ENCODE results near the gene PARD6G. TPM values are rescaled to one million over a fixed set of nuclear protein-coding genes. Genes with fewer than 3 reads are reported as not detected.

Gene PARD6G
- total and polyA plus RNA-seq, 2 of the 8 experiments (the other 6 are each of a cell fraction or from before 2014, with no cell fraction given): 11.3 to 17.9 TPM

- no peak overlapping the region for H4K91ac ChIP-seq (replicated peaks; ENCODE audit: insufficient read length, low read length)
- TF ChIP-seq RXRA (IDR thresholded peaks at IDR 0.05; ENCODE audit: insufficient read depth, low read depth, low read length): no peak
- TF ChIP-seq GTF2F1 (IDR thresholded peaks at IDR 0.05; ENCODE audit: borderline replicate concordance, low read depth, low read length): no peak
- no peak for TF ChIP-seq RFX5 (IDR thresholded peaks at IDR 0.05; ENCODE audit: borderline replicate concordance, low read depth, low read length)
- TF ChIP-seq TAF7 (optimal IDR thresholded peaks at IDR 0.05; ENCODE audit: borderline replicate concordance, low read depth, low read length): no peak
- no peak for TF ChIP-seq KDM4A (IDR thresholded peaks at IDR 0.05; ENCODE audit: low read depth, low read length, severe bottlenecking)
- no peak for TF ChIP-seq BACH1 (IDR thresholded peaks at IDR 0.05; ENCODE audit: low read length)
- no peak for TF ChIP-seq CEBPB (IDR thresholded peaks at IDR 0.05; ENCODE audit: low read depth, low read length)
- no peak for TF ChIP-seq FOSL1 (IDR thresholded peaks at IDR 0.05; ENCODE audit: insufficient read depth, low read depth, low read length)
- no peak for TF ChIP-seq EZH2 (IDR thresholded peaks at IDR 0.05; ENCODE audit: low read depth, low read length, severe bottlenecking)
- no peak for TF ChIP-seq KDM1A (IDR thresholded peaks at IDR 0.05; ENCODE audit: borderline replicate concordance, low read length)
- TF ChIP-seq POLR2AphosphoS5 (IDR thresholded peaks at IDR 0.05; ENCODE audit: low read depth, low read length): no peak
- TF ChIP-seq USF2 (IDR thresholded peaks at IDR 0.05; ENCODE audit: low read length): no peak
- TF ChIP-seq CHD2 (IDR thresholded peaks at IDR 0.05; ENCODE audit: low read length): no peak
- no peak overlapping the region for H3K4me2 ChIP-seq (ENCODE audit: insufficient read depth in 1 of 2, low read depth in 2 of 2, low read length in 2 of 2)
- H2BK5ac ChIP-seq (ENCODE audit: low read depth, low read length): no peak overlapping the region
- no peak overlapping the region for H2BK12ac ChIP-seq (ENCODE audit: low read depth, low read length)
- no peak overlapping the region for H3K27ac ChIP-seq (ENCODE audit: low read depth, low read length)
- DNase-seq (ENCODE audit: low read depth in 1 of 2, low spot score in 2 of 2) (no peak), FAIRE-seq (no peak)
- 82% methylated on average over 13 of the region's 13 CpGs; no CpG with 5 or more reads in 1 of the 2 experiments for WGBS, 2 experiments (ENCODE audit: extremely low coverage in 1 of 2, insufficient coverage in 1 of 2, insufficient read length in 1 of 2, insufficient replicate concordance in 2 of 2, low coverage in 1 of 2, low lambda C conversion rate in 2 of 2, missing lambda C conversion rate in 1 of 2)
- no peak overlapping the region for H3K23ac ChIP-seq (ENCODE audit: insufficient read length)
- CTCF ChIA-PET (ENCODE audit: partially characterized antibody): interaction anchor here (1.0 to 10.1 kb wide), 7 partner anchors 10 to 92 kb away, joined by 3 to 124 read pairs (median 4); no protein-coding TSS in a partner anchor
- H3K9ac ChIP-seq (replicated peaks in 1 of 4; ENCODE audit: extremely low read depth in 1 of 4, low read depth in 3 of 4, low read length in 3 of 4): no peak overlapping the region
- H3K36me3 ChIP-seq (ENCODE audit: control insufficient read depth in 2 of 4, insufficient read depth in 4 of 4, low read length in 3 of 4): no peaks in the 10 kb centered on the region; a peak in 1 of 8 replicates
- no peaks in the 10 kb centered on the region for H3K4me1 ChIP-seq (replicated peaks in 1 of 4; ENCODE audit: control insufficient read depth in 3 of 4, insufficient read depth in 4 of 4, low read length in 3 of 4)
- no peak overlapping the region for H2BK120ac ChIP-seq (replicated peaks; ENCODE audit: low read depth, low read length)
- no peaks in the 10 kb centered on the region for H3K9me3 ChIP-seq (ENCODE audit: insufficient read depth in 2 of 2, low read depth in 1 of 2, low read length in 1 of 2)
- no peak overlapping the region for H2AK5ac ChIP-seq (ENCODE audit: low read depth, low read length)
- H2AFZ ChIP-seq (ENCODE audit: low read length): no peak overlapping the region
- peaks cover 0 to 10% of the 10 kb centered on the region in 2 experiments for H4K20me1 ChIP-seq (replicated peaks in 1 of 2; ENCODE audit: control insufficient read depth in 1 of 2, insufficient read depth in 2 of 2, low read length in 2 of 2)
- no peaks in the 10 kb centered on the region; the same call in 1 of the 2 replicates for H3K79me1 ChIP-seq (ENCODE audit: low read depth, low read length)
- H3K4ac ChIP-seq (replicated peaks; ENCODE audit: insufficient read length, low read depth, low read length): no peak overlapping the region
- H4K5ac ChIP-seq (ENCODE audit: insufficient read length, low read depth, low read length): no peak overlapping the region
- H3K56ac ChIP-seq (replicated peaks; ENCODE audit: insufficient read length, low read depth, low read length): no peak overlapping the region
- H2BK15ac ChIP-seq (ENCODE audit: low read length): no peak overlapping the region
- no peak overlapping the region for H3K18ac ChIP-seq (ENCODE audit: extremely low read depth, low read length)
- H4K8ac ChIP-seq (ENCODE audit: extremely low read depth, insufficient read depth, low read length): no peak overlapping the region
- no peak overlapping the region for H3K4me3 ChIP-seq (ENCODE audit: extremely low read depth in 1 of 4, insufficient read depth in 2 of 4, low read depth in 3 of 4, low read length in 4 of 4)
- no peaks in the 10 kb centered on the region for H3K27me3 ChIP-seq (replicated peaks in 1 of 4; ENCODE audit: control insufficient read depth in 3 of 4, extremely low read depth in 1 of 4, insufficient read depth in 3 of 4, low read length in 3 of 4)
- no peak overlapping the region for H2BK20ac ChIP-seq (ENCODE audit: low read length)
- POLR2A ChIA-PET (ENCODE audit: partially characterized antibody): interaction anchor here (2.3 kb wide), 1 partner anchor 12 kb away, joined by 5 read pairs; no protein-coding TSS in a partner anchor
- H3K23me2 ChIP-seq (ENCODE audit: low read depth, low read length): no peaks in the 10 kb centered on the region
- H3K14ac ChIP-seq (ENCODE audit: insufficient read length): no peak overlapping the region
- H3K79me2 ChIP-seq (ENCODE audit: control insufficient read depth in 1 of 2, insufficient read depth in 2 of 2, low read length in 2 of 2): no peaks in the 10 kb centered on the region
These were observed 79.4 kb downstream of the PARD6G start for GRCh38 chr18:80167931-80168330.

Data from H1 (cell line).